K562 (cell line): ENCODE measurements around the gene DGCR6L. TPM values are rescaled to one million over a fixed set of nuclear protein-coding genes. Genes with fewer than 3 reads are reported as not detected.

ENCODE experiments used
- CCNT2 ChIP-seq: IDR thresholded peaks from 2 replicates; pipeline ENCODE4 v1.6.1; 2011; ENCODE audit warnings: borderline replicate concordance, low read depth, mild to moderate bottlenecking, moderate library complexity, mixed read lengths, low read length; ENCODE audit not compliant: insufficient read length; ENCODE audit errors: extremely low read depth
- CHAMP1 ChIP-seq: fragments of 450-650 bp; IDR thresholded peaks from 2 replicates; pipeline ENCODE4 v1.6.1; 2016; ENCODE audit warnings: mild to moderate bottlenecking
- HMG20A ChIP-seq: fragments of 450-650 bp; formaldehyde crosslinking; conservative IDR thresholded peaks from 2 replicates; pipeline ENCODE4 v1.4.0; 2020; ENCODE audit warnings: mild to moderate bottlenecking, mixed read lengths
- HNRNPH1 ChIP-seq: fragments of 200-400 bp; formaldehyde crosslinking; optimal IDR thresholded peaks from 2 replicates; pipeline ENCODE3; 2017; ENCODE audit warnings: low read depth, mild to moderate bottlenecking, low read length, moderate library complexity
- MAFK ChIP-seq: IDR thresholded peaks from 2 replicates; pipeline ENCODE4 v1.6.1; 2011; ENCODE audit warnings: low read length, improper control_type of control experiment
- MAZ ChIP-seq, 2 experiments: fragments of 450-650 bp in 1 of 2; sonication (generic) in 1 of 2; formaldehyde crosslinking; IDR thresholded peaks in 1 of 2; conservative IDR thresholded peaks in 1 of 2; 2 replicates each; pipeline versions ENCODE4 v1.4.0 to v1.5.0; 2020; ENCODE audit warnings: mild to moderate bottlenecking in 1 of 2, missing genetic modification reagents in 1 of 2
- MTA3 ChIP-seq: fragments of 450-650 bp; formaldehyde crosslinking; IDR thresholded peaks from 2 replicates; pipeline ENCODE4 v1.6.1; 2017; ENCODE audit warnings: mild to moderate bottlenecking, borderline replicate concordance
- PREB ChIP-seq: sonication (generic); formaldehyde crosslinking; IDR thresholded peaks from 2 replicates; pipeline ENCODE4 v1.8.1; 2023; ENCODE audit warnings: mild to moderate bottlenecking, missing genetic modification reagents
- SPI1 ChIP-seq: IDR thresholded peaks from 2 replicates; pipeline ENCODE4 v1.6.1; 2011; ENCODE audit warnings: low read depth, low read length, control low read depth, borderline replicate concordance
- STAT5A ChIP-seq: IDR thresholded peaks from 2 replicates; pipeline ENCODE4 v1.6.1; 2012; ENCODE audit warnings: low read length, inconsistent platforms, borderline replicate concordance
- STAT5B ChIP-seq: fragments of 250-450 bp; sonication (Bioruptor Pico); IDR thresholded peaks from 2 replicates; pipeline ENCODE4 v1.8.0; 2021; ENCODE audit warnings: mild to moderate bottlenecking, inconsistent platforms
- TFAM ChIP-seq: fragments of 250-450 bp; sonication (Bioruptor Pico); conservative IDR thresholded peaks from 2 replicates; pipeline ENCODE4 v1.5.0; 2021; ENCODE audit warnings: mild to moderate bottlenecking, moderate library complexity
- TRIM24 ChIP-seq, 2 experiments: fragments of 450-650 bp; IDR thresholded peaks; 2 replicates each; pipeline ENCODE4 v1.6.1; 2016
- ZMIZ1 ChIP-seq, 2 experiments: fragments of 150-350 bp in 1 of 2; IDR thresholded peaks; 2 replicates each; pipeline ENCODE4 v1.6.1; 2012 to 2016; ENCODE audit warnings: low read depth in 2 of 2, low read length in 2 of 2, mild to moderate bottlenecking in 1 of 2, moderate library complexity in 1 of 2
- ZNF277 ChIP-seq: fragments of 250-450 bp; sonication (Bioruptor Pico); IDR thresholded peaks from 2 replicates; pipeline ENCODE4 v1.8.0; 2022; ENCODE audit warnings: inconsistent platforms, mild to moderate bottlenecking, moderate library complexity, borderline replicate concordance
- ZNF436 ChIP-seq: fragments of 250-450, 450-650 bp; sonication (Bioruptor Pico); formaldehyde crosslinking; IDR thresholded peaks from 2 replicates; pipeline ENCODE4 v1.7.0; 2020; ENCODE audit warnings: mild to moderate bottlenecking
- ZNF707 ChIP-seq: fragments of 250-450 bp; sonication (Bioruptor Pico); conservative IDR thresholded peaks from 2 replicates; pipeline ENCODE4 v1.8.0; 2022; ENCODE audit warnings: inconsistent platforms, mild to moderate bottlenecking, moderate library complexity
- ZNF75A ChIP-seq: fragments of 450-650 bp; formaldehyde crosslinking; IDR thresholded peaks from 2 replicates; pipeline ENCODE4 v1.4.0; 2020; ENCODE audit warnings: mild to moderate bottlenecking
- ZNF785 ChIP-seq: fragments of 250-450 bp; sonication (Bioruptor Pico); IDR thresholded peaks from 2 replicates; pipeline ENCODE4 v1.4.0; 2020; ENCODE audit warnings: mild to moderate bottlenecking
- polyA plus RNA-seq, 8 experiments: library from polyadenylated mRNA; depleted of rRNA in 4 of 8; stranded (reverse) in 5 of 8; unstranded in 3 of 8; fragments of >200 nt; fragmentation: Nextera tagmentation in 2 of 8; fragmentation: Illumina TruSeq in 1 of 8; extraction: Ambion mirVana in 2 of 8; extraction: Trizol in 1 of 8; gene quantifications; 2 replicates each; pipeline versions ENCODE4 v1.2.1 to v1.2.3, GENCODE V29; 2011 to 2014; ENCODE audit warnings: inconsistent platforms in 1 of 8, missing spikeins in 1 of 8
- total RNA-seq, 7 experiments: library from RNA; depleted of rRNA in 6 of 7; stranded (reverse); fragments of >200 nt in 6 of 7; fragmentation: Illumina TruSeq in 2 of 7; extraction: Trizol in 2 of 7; gene quantifications; 2 replicates each; pipeline versions ENCODE4 v1.2.1 to v1.2.3, GENCODE V29; 2011 to 2021; ENCODE audit warnings: low replicate concordance in 1 of 7

DGCR6L gene
- total and polyA plus RNA-seq, 9 of the 15 experiments (the other 6 are each of a cell fraction or from before 2014, with no cell fraction given): 3.6 to 151 (median 51.0) TPM

GRCh38 chr22:20319745-20320658 is at the start of gene DGCR6L (continued):
- no peak for TF ChIP-seq CHAMP1
- peak; percentile 97 for TF ChIP-seq CCNT2
- no peak for TF ChIP-seq PREB (CRISPR knock-in tag)
- peak; percentile 84 for TF ChIP-seq MTA3
- TF ChIP-seq HMG20A (CRISPR knock-in tag): no peak
- TF ChIP-seq TRIM24 (IDR thresholded peaks at IDR 0.05): peak in 1 of 2 experiments; percentile 53; a peak in 2 of 4 replicates
- no peak for TF ChIP-seq ZNF785 (CRISPR knock-in tag)
- TF ChIP-seq ZNF75A: peak; percentile 76
- TF ChIP-seq ZNF436: peak; percentile 66
- no peak for TF ChIP-seq TFAM (CRISPR knock-in tag)
- no peak for TF ChIP-seq SPI1
- TF ChIP-seq ZNF707: 0 out of 2 replicates have a peak, but pooled peaks have one; percentile 11
- no peak for TF ChIP-seq ZNF277 (CRISPR knock-in tag)
- no peak for TF ChIP-seq STAT5A
- no peak for TF ChIP-seq STAT5B (CRISPR knock-in tag)
- TF ChIP-seq MAFK: peak; percentile 88
- peak; percentile 97 to 99 for TF ChIP-seq MAZ (CRISPR knock-in tag; conservative IDR thresholded peaks at IDR 0.05 in 1 of 2, IDR thresholded peaks at IDR 0.05 in 1 of 2)
- no peak; a peak in 2 of 4 replicates for TF ChIP-seq ZMIZ1 (IDR thresholded peaks at IDR 0.05; ENCODE audit: low read depth in 2 of 2, low read length in 2 of 2)
- TF ChIP-seq HNRNPH1: no peak
